Measurements from ENCODE around the gene FBN3.

Gene FBN3

GRCh38 chr19:8089664-8090601, 59.5 kb downstream of the FBN3 start:
- DNase-seq (ENCODE audit: low read depth, low spot score): no peak

GRCh38 chr19:8088752-8089663, 60.4 kb downstream of the FBN3 start:
- no peak for DNase-seq (ENCODE audit: low read depth, low spot score)

GRCh38 chr19:8087876-8088275, 61.5 kb downstream of the FBN3 start:
- DNase-seq (ENCODE audit: low read depth, low spot score): no peak

GRCh38 chr19:8086849-8087248, 62.5 kb downstream of the FBN3 start:
- no peak for DNase-seq (ENCODE audit: low read depth, low spot score)

GRCh38 chr19:8085598-8086408, 63.6 kb downstream of the FBN3 start:
- no peak for DNase-seq (ENCODE audit: low read depth, low spot score)

GRCh38 chr19:8084152-8084551, 65.2 kb downstream of the FBN3 start:
- no peak for DNase-seq (ENCODE audit: low read depth, low spot score)

GRCh38 chr19:8083141-8083540, 66.3 kb downstream of the FBN3 start:
- DNase-seq (ENCODE audit: low read depth, low spot score): no peak

- DNase-seq (ENCODE audit: low read depth, low spot score): no peak
Measured at GRCh38 chr19:8081569-8082550, 67.5 kb downstream of the FBN3 start.

GRCh38 chr19:8080832-8081231, 68.6 kb downstream of the FBN3 start:
- no peak for DNase-seq (ENCODE audit: low read depth, low spot score)

- DNase-seq (ENCODE audit: low read depth, low spot score): no peak
Measured at GRCh38 chr19:8079988-8080387, 69.4 kb downstream of the FBN3 start.

GRCh38 chr19:8075158-8076074, 74.0 kb downstream of the FBN3 start:
- DNase-seq (ENCODE audit: low read depth, low spot score): no peak

- no peak for DNase-seq (ENCODE audit: low read depth, low spot score)
Measured at GRCh38 chr19:8074501-8074900, 74.9 kb downstream of the FBN3 start.

GRCh38 chr19:8071912-8072311, 77.5 kb downstream of the FBN3 start:
- DNase-seq (ENCODE audit: low read depth, low spot score): no peak

- DNase-seq (ENCODE audit: low read depth, low spot score): no peak
Measured at GRCh38 chr19:8069096-8069973, 80.1 kb downstream of the FBN3 start.

GRCh38 chr19:8065875-8066261, 83.5 kb downstream of the FBN3 start:
- DNase-seq (ENCODE audit: low read depth, low spot score): no peak

GRCh38 chr19:8064911-8065874, 84.2 kb downstream of the FBN3 start:
- DNase-seq (ENCODE audit: low read depth, low spot score): no peak

Measured in smooth muscle cell of the brain vasculature (primary cell).